Stomach (tissue), 9 donors: ENCODE data around the gene NDNF. TPM values are rescaled to one million over a fixed set of nuclear protein-coding genes. Genes with fewer than 3 reads are reported as not detected.

ENCODE experiments used
- DNase-seq, 2 donors: peaks; one replicate each; pipeline versions ENCODE4 v3.0.0 to v3.0.0-alpha.2; 2013 to 2019
- H3K27ac ChIP-seq, 5 donors: fragments of 200-600 bp in 4 of 5; sonication (generic) in 4 of 5; one replicate each; pipeline ENCODE4 v1.5.1; 2013 to 2019; ENCODE audit warnings: mild to moderate bottlenecking in 1 of 5, moderate library complexity in 1 of 5
- H3K27me3 ChIP-seq, 3 donors: fragments of 200-600 bp; sonication (generic); one replicate each; pipeline ENCODE4 v1.5.1; 2017 to 2019; ENCODE audit warnings: mixed run types in 1 of 3
- H3K36me3 ChIP-seq, 4 donors: fragments of 200-600 bp; sonication (generic); 1 replicate in 3 of 4; 2 replicates in 1 of 4; pipeline ENCODE4 v1.5.1; 2016 to 2019
- H3K4me1 ChIP-seq, 4 donors: fragments of 200-600 bp; sonication (generic); one replicate each; pipeline ENCODE4 v1.5.1; 2016 to 2019
- H3K4me3 ChIP-seq, 4 donors: fragments of 200-600 bp; sonication (generic) in 3 of 4; one replicate each; pipeline ENCODE4 v1.5.1; 2016 to 2019; ENCODE audit warnings: mild to moderate bottlenecking in 1 of 4
- H3K9me3 ChIP-seq, 4 donors: fragments of 200-600 bp; sonication (generic); one replicate each; pipeline ENCODE4 v1.5.1; 2016 to 2019
- EP300 ChIP-seq: sonication (generic); formaldehyde crosslinking; IDR thresholded peaks from one replicate; pipeline ENCODE4 v1.6.1; 2017; ENCODE audit warnings: antibody characterized with exemption
- POLR2A ChIP-seq, 4 donors: fragments of 450-650 bp; IDR thresholded peaks; one replicate each; pipeline ENCODE4 v1.6.1; 2016; ENCODE audit warnings: antibody characterized with exemption in 4 of 4, control low read depth in 2 of 4, mild to moderate bottlenecking in 1 of 4, moderate library complexity in 1 of 4
- POLR2AphosphoS5 ChIP-seq, 3 donors: sonication (generic); formaldehyde crosslinking; IDR thresholded peaks; one replicate each; pipeline ENCODE4 v1.6.1; 2016; ENCODE audit warnings: antibody characterized with exemption in 3 of 3
- WGBS, 5 donors: extraction: QIAGEN DNeasy Blood & Tissue Kit in 3 of 5; methylation state at CpG; one replicate each; pipeline versions ENCODE4 v1.1.5 to v1.1.7; 2013 to 2018; 5-methylcytosine and 5-hydroxymethylcytosine counted together
- intact Hi-C: fragments of 100-400 bp; cut with DNase I; formaldehyde crosslinking; loops from one replicate; pipeline ENCODE4 v1.15.1; 2023; ENCODE audit warnings: low total_unique reads
- polyA plus RNA-seq, 3 donors: library from polyadenylated mRNA; stranded (reverse); fragments of 200-250 nt; gene quantifications; one replicate each; pipeline ENCODE4 v1.2.3, GENCODE V29; 2013
- total RNA-seq, 5 donors: library from RNA; depleted of rRNA; stranded (reverse); fragments of >200 nt; gene quantifications; one replicate each; pipeline versions ENCODE4 v1.1.0 to v1.2.3, GENCODE V29; 2014 to 2016
- TF ChIP-seq, protein P1 (sequence below), 7 experiments: fragments of 450-650 bp in 4 of 7; fragments of 200-600 bp in 3 of 7; sonication (generic) in 3 of 7; IDR thresholded peaks; one replicate each; pipeline ENCODE4 v1.5.1; 2016 to 2019; ENCODE audit warnings: antibody characterized with exemption in 7 of 7, control low read depth in 2 of 7, mild to moderate bottlenecking in 1 of 7
- donor health status: healthy with polysubstance abuse.
- donor health status: Bipolar disorder and iron deficiency.
- donor health status: healthy.

Gene NDNF
- total and polyA plus RNA-seq, 8 donors = 0.68 to 8.1 (median 3.0) TPM

DNA sequence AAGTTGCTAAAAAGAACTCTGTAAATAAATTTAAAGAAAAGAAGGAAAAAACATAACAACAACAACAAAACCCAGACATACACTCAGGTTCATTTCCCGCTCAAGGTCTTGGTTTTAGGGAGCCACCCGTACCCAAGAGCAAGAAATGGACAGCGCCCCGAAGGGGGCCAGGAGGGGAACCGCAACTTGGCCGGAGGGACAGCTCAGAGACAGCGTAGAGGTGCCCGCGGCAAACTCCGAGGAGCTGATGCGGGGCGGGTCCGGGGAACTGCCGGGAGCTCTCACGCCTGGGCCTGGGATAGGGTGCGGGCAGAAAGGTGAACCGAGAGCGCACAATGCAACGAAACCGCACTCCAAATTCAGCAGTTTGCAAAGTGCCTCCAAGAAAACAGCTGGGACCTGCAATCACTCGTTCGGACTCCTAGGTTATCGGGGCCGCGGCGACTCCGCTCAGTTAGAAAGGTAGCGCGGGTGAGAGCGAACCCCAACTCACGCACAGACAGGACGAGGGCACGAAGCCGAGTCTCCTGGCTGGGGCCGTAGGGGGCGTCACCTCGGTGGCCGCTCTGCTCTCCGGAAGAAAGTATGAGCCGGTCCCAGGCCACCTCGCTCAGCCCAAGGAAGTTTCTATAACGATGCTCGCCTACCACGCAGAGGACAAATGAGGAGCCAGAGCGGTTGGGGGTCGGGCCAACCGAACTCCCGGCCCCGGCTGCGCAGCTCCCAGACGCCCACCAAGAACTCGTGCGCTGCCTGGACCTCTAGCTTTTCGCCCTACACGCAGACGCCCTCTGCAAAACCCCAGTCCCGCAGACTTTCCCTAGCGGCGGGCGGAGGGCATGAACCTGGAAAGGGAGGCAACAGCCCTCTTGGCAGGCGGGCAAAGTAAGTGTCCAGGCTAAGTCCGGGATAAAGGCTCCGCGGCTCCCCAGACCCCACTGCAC, 1.4 kb downstream of the NDNF start:
- WGBS, 5 donors = 2 to 4% (median 4%) methylated on average over 46 to 64 of the region's 64 CpGs
- intact Hi-C loops = no loop called here
- Histone ChIP-seq H3K9me3 (no peaks in the 10 kb centered on the region), H3K4me1 (peaks cover 16 to 33% (median 27%) of the 10 kb centered on the region in 4 donors), H3K27me3 (peaks cover 0 to 55% (median 36%) of the 10 kb centered on the region in 3 donors), H3K4me3 (peak overlapping the region; percentile 57 to 70 (median 66)), H3K36me3 (no peaks in the 10 kb centered on the region), H3K27ac (peak overlapping the region in 2 of 5 donors; percentile 47 to 72)
- peak in 1 of 2 donors; percentile 75 for DNase-seq
- TF ChIP-seq POLR2AphosphoS5 (IDR thresholded peaks at IDR 0.05) = no peak
- TF ChIP-seq, protein P1, sequence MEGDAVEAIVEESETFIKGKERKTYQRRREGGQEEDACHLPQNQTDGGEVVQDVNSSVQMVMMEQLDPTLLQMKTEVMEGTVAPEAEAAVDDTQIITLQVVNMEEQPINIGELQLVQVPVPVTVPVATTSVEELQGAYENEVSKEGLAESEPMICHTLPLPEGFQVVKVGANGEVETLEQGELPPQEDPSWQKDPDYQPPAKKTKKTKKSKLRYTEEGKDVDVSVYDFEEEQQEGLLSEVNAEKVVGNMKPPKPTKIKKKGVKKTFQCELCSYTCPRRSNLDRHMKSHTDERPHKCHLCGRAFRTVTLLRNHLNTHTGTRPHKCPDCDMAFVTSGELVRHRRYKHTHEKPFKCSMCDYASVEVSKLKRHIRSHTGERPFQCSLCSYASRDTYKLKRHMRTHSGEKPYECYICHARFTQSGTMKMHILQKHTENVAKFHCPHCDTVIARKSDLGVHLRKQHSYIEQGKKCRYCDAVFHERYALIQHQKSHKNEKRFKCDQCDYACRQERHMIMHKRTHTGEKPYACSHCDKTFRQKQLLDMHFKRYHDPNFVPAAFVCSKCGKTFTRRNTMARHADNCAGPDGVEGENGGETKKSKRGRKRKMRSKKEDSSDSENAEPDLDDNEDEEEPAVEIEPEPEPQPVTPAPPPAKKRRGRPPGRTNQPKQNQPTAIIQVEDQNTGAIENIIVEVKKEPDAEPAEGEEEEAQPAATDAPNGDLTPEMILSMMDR (IDR thresholded peaks at IDR 0.05) = peak in 2 of 7 experiments; percentile 5 to 15

DNA sequence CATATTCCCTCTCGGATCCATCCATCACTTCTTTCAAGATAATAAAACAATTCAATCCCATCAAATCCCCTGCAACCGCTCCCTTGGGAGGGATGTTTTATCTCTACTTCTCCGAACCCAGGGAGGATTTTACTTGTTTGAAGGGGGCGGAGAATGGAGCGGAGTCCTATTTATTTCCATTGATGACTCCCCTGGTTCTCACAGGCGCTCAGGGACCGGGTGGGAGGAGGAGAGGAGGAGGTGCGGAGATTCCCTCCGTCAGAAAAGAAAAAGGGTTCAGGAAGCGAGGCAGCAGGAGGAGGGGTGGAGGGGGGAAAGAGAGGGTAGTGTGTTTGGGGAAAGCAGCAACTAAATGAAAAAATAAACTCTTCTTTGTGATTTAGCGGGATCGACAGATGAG, 2.1 kb downstream of the NDNF start:
- Histone ChIP-seq H3K4me3 (peak overlapping the region; percentile 57 to 70 (median 66)), H3K4me1 (peaks cover 16 to 33% (median 27%) of the 10 kb centered on the region in 4 donors), H3K27me3 (peaks cover 0 to 55% (median 36%) of the 10 kb centered on the region in 3 donors), H3K36me3 (no peaks in the 10 kb centered on the region), H3K9me3 (no peaks in the 10 kb centered on the region), H3K27ac (peak overlapping the region in 2 of 5 donors; percentile 47 to 72)
- 29 to 54% (median 43%) methylated on average over 12 of the region's 12 CpGs for WGBS, 5 donors
- TF ChIP-seq, protein P1 (IDR thresholded peaks at IDR 0.05) = no peak
- TF ChIP-seq POLR2A (IDR thresholded peaks at IDR 0.05) (no peak), POLR2AphosphoS5 (IDR thresholded peaks at IDR 0.05) (no peak), EP300 (no peak)
- peak in 1 of 2 donors; percentile 12 for DNase-seq
- intact Hi-C loops = no loop called here

DNA sequence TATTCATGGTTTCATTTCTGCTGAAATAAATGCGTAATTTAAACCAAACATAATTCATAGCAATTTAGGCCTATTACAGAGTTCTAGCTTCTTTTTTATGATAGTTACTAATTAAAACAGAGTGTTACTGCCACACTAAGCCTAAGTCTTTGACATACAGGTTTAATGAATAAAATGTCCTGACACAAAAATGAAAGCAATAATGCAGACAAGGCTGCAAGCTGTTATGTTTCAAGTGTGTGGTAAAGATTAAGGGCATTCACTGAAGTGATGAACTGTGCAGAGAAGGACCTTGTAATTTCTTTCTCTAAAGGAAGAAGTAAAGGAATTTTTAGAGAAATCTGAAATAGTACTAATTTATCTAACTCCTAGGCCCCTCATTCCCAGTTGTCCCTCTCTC, 2.9 kb downstream of the NDNF start:
- DNase-seq = no peak
- WGBS, 5 donors = 86 to 98% (median 87%) methylated on average over 1 of the region's 1 CpG
- Histone ChIP-seq H3K4me1 (peaks cover 16 to 33% (median 27%) of the 10 kb centered on the region in 4 donors), H3K27ac (no peak overlapping the region), H3K36me3 (no peaks in the 10 kb centered on the region), H3K27me3 (peaks cover 0 to 54% (median 40%) of the 10 kb centered on the region in 3 donors), H3K9me3 (no peaks in the 10 kb centered on the region), H3K4me3 (no peak overlapping the region)
- TF ChIP-seq POLR2A (IDR thresholded peaks at IDR 0.05) (no peak), EP300 (no peak), POLR2AphosphoS5 (IDR thresholded peaks at IDR 0.05) (no peak)
- TF ChIP-seq, protein P1 (IDR thresholded peaks at IDR 0.05) = no peak
- intact Hi-C loops = no loop called here

DNA sequence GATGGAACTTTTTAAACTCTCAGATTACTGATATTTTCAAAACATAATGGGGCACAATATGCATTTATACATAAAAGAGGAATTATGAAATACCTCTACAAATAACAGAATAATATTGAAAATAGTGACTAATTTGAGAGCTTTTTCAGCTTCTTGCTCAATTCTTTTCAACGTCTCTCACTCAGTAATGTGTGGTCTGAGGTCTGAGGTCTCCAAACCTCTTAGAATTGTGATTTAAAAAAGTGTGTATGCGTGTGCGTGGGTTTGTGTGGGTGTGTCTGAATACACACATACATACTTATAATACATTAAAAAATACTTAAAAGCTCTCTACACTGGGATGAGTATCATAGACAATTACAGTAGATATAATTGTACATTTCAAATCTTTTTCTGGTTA, 7.9 kb downstream of the NDNF start:
- TF ChIP-seq EP300 (no peak), POLR2A (IDR thresholded peaks at IDR 0.05) (no peak), POLR2AphosphoS5 (IDR thresholded peaks at IDR 0.05) (no peak)
- TF ChIP-seq, protein P1 (IDR thresholded peaks at IDR 0.05) = no peak
- H3K4me3 ChIP-seq = no peak overlapping the region
- H3K27me3 ChIP-seq = peaks cover 0 to 6% (median 5%) of the 10 kb centered on the region in 3 donors
- 62 to 79% (median 74%) methylated on average over 3 of the region's 3 CpGs for WGBS, 5 donors
- H3K36me3 ChIP-seq = no peaks in the 10 kb centered on the region
- DNase-seq = no peak
- no peaks in the 10 kb centered on the region for H3K9me3 ChIP-seq
- intact Hi-C loops = no loop called here
- H3K27ac ChIP-seq = no peak overlapping the region
- H3K4me1 ChIP-seq = no peaks in the 10 kb centered on the region
